Activated naive CD4-positive, alpha-beta T cell treated with anti-CD3 and anti-CD28 coated beads for 36 hours (primary cell): Measurements from ENCODE around the gene HOXA2. TPM values are rescaled to one million over a fixed set of nuclear protein-coding genes. Genes with fewer than 3 reads are reported as not detected.
A peak's percentile ranks its signal among the peaks of the same experiment; 100 is the strongest.

Experiments used
- CTCF ChIA-PET: fragments of 350-600 bp; sonication (Branson Sonifier 250); formaldehyde crosslinking; loops from one replicate; lab custom pipeline; 2021; ENCODE audit warnings: antibody characterized with exemption; lab: Charles Lee
- DNase-seq: peaks from one replicate; pipeline ENCODE4 v3.0.0-alpha.2; 2020
- H3K27ac Mint-ChIP-seq: one replicate; pipeline ENCODE4 v1.8.0; 2021; ENCODE audit warnings: mild to moderate bottlenecking, mixed read lengths
- H3K27me3 Mint-ChIP-seq: one replicate; pipeline ENCODE4 v1.8.0; 2021; ENCODE audit warnings: low read depth, mixed read lengths
- H3K36me3 Mint-ChIP-seq: one replicate; pipeline ENCODE4 v1.8.0; 2021; ENCODE audit warnings: low read depth, mixed read lengths
- H3K4me1 Mint-ChIP-seq: one replicate; pipeline ENCODE4 v1.8.0; 2021; ENCODE audit warnings: low read depth, mixed read lengths
- H3K4me3 Mint-ChIP-seq: one replicate; pipeline ENCODE4 v1.8.0; 2021; ENCODE audit warnings: mild to moderate bottlenecking, moderate library complexity, mixed read lengths
- H3K9me3 Mint-ChIP-seq: one replicate; pipeline ENCODE4 v1.8.0; 2021; ENCODE audit warnings: mixed read lengths
- intact Hi-C: fragments of 100-400 bp; cut with micrococcal nuclease; formaldehyde crosslinking; loops from one replicate; pipeline ENCODE4 v1.15.1; 2023
- total RNA-seq, 2 experiments: library from RNA; stranded (reverse); gene quantifications; one replicate each; pipeline ENCODE4 v1.2.3, GENCODE V29; 2021

The HOXA2 gene
- total RNA-seq, 2 experiments from 2014 or later = not detected

- Mint-ChIP-seq H3K27me3 (peaks cover 62% of the 10 kb centered on the region), H3K36me3 (peaks cover 4% of the 10 kb centered on the region), H3K4me1 (peaks cover 17% of the 10 kb centered on the region), H3K4me3 (no peak overlapping the region), H3K9me3 (no peaks in the 10 kb centered on the region), H3K27ac (no peak overlapping the region)
- CTCF ChIA-PET = no interaction called here
- intact Hi-C loops = no loop called here
- DNase-seq = no peak
These were observed 1.2 kb upstream of the HOXA2 start for GRCh38 chr7:27103489-27104226.

DNA sequence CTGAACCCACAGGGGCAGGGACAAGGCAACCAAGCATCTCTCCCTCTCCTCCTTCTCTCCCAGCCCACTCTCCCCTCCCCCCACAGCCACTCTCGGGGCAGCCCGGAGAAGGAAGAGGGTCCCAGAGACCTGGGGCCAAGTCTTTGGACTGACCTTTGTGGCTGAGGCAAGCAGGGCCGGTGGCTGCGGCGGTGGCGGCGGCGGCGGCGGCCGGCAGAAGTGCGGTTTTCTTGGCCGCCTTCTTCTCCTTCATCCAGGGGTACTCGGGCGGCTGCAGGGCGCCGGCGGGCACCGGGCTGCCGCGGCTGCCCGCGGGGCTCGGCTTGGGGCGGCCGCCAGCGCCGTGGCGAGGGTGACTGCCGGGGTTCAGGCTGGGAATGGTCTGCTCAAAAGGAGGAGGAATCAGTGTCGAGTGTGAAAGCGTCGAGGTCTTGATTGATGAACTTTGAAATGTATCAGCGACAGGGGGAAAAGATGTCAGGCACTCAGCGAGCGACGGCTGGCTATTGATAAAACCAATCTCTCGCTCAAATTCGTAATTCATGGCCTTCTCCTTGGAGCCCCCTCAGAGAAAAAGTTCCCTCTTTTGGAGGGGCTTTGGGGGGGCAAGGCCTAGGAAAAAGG, 414 bp downstream of the HOXA2 start:
- no peaks in the 10 kb centered on the region for H3K9me3 Mint-ChIP-seq
- intact Hi-C loops = no loop called here
- peaks cover 76% of the 10 kb centered on the region for H3K27me3 Mint-ChIP-seq
- H3K36me3 Mint-ChIP-seq = peaks cover 3% of the 10 kb centered on the region
- H3K4me1 Mint-ChIP-seq = peaks cover 28% of the 10 kb centered on the region
- peak overlapping the region; percentile 12 for H3K4me3 Mint-ChIP-seq
- no peak for DNase-seq
- H3K27ac Mint-ChIP-seq = no peak overlapping the region
- CTCF ChIA-PET = no interaction called here

GRCh38 chr7:27101171-27101956, 1.1 kb downstream of the HOXA2 start:
- Mint-ChIP-seq H3K4me1 (peaks cover 29% of the 10 kb centered on the region), H3K27ac (no peak overlapping the region), H3K4me3 (no peak overlapping the region), H3K36me3 (peaks cover 3% of the 10 kb centered on the region), H3K9me3 (no peaks in the 10 kb centered on the region), H3K27me3 (peaks cover 77% of the 10 kb centered on the region)
- intact Hi-C loops = no loop called here
- DNase-seq = no peak
- CTCF ChIA-PET = no interaction called here

GRCh38 chr7:27100694-27101170, 1.8 kb downstream of the HOXA2 start:
- H3K4me3 Mint-ChIP-seq = no peak overlapping the region
- no peak overlapping the region for H3K27ac Mint-ChIP-seq
- H3K4me1 Mint-ChIP-seq = peaks cover 30% of the 10 kb centered on the region
- peaks cover 73% of the 10 kb centered on the region for H3K27me3 Mint-ChIP-seq
- H3K9me3 Mint-ChIP-seq = no peaks in the 10 kb centered on the region
- CTCF ChIA-PET = interaction anchor here (0.6 kb wide), 1 partner anchor 862 kb away, joined by 3 read pairs; no protein-coding TSS in a partner anchor
- peaks cover 3% of the 10 kb centered on the region for H3K36me3 Mint-ChIP-seq
- intact Hi-C loops = no loop called here
- no peak for DNase-seq

DNA sequence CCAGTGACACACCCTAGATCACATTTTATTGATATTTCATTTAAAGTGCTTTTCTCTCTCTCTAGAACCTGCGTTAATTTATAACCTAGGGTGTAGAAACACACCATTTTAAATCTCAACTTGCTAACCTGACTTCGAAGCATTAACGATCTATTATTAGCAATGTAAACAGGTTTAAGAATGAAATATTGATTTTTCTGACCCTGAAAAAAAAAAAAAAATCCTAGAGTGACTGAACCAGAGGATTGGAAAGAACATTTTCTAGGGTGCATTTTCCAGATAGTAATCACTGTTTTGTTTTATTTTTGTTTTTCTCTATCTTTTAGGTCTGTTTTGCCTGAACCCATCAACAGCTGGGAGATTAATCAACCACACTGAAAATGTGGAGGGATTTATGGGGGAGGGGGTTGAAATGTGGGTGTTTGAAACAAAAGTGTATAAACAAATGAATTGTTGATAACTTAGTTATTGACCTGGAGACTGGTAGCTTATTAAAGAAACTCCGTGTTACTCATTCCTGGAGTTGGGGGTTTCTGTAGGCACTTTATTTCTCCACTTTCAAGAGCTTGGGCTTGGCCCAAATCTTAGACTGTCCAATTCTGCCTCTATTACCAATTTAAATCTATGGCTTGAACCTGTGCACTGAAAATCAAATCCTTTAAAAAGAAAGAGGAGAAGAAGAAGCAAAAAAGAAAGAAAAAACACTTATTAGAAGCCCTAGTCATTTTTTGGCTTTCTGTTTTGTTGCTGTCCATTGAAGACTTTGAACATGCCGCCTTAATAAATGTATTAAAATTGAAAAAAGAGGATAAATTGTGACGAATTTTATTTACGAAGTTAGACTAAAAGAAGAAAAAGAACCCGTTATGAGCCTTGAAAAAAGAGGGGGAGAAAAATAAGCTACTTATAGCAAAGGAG, 2.8 kb downstream of the HOXA2 start:
- CTCF ChIA-PET = interaction anchor here (0.6 to 0.9 kb wide), 3 partner anchors 95 to 863 kb away, joined by 3 to 7 read pairs (median 3); no protein-coding TSS in a partner anchor
- peaks cover 77% of the 10 kb centered on the region for H3K27me3 Mint-ChIP-seq
- no peaks in the 10 kb centered on the region for H3K9me3 Mint-ChIP-seq
- intact Hi-C loops = loop anchor here (5.0 to 10.0 kb wide), 2 partner anchors 145 to 1242 kb away; partner anchors contain the start of gene EVX1
- H3K4me3 Mint-ChIP-seq = no peak overlapping the region
- H3K27ac Mint-ChIP-seq = no peak overlapping the region
- peaks cover 36% of the 10 kb centered on the region for H3K4me1 Mint-ChIP-seq
- no peak for DNase-seq
- H3K36me3 Mint-ChIP-seq = peaks cover 3% of the 10 kb centered on the region

DNA sequence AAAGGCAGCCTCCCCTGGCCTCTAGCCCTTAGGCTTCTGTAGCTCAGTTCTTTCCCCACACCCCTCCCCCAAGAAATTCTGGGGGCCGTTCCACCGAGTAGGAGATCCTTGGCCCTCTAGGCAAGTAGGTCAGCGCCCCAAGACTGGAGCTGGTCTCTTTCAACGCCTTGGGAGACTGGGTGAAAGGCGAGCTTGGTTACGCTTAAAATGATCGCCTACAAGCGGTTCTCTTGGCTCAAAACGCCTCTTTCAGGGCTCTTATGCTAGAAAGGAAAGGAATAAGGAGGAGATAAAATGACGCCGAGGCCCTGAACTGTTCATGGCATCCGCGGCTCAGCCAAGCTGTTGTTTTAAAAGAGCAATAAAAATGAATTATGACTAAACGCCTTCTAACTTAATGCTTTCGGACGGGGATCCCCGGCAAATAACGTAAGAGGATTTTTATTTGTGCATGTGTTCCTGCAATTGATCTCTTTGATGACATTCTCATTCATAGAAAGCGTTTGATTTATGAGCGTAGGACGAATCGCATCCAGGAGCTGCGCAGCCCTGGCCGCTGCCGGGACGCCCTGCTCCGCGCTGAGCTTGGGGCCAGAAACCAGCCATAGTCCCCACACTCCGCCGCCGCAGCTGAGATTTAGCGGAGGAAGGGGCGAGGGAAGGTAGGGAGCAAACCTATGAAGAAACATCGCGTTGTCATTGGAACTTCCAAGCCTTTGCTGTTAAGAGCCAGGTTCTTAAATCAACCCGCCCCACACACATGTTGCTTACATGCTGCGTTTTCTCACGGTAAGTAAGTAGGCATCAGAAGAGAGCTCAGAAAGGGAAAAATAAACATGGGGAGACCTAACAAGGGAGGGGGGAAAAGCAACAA, 3.7 kb downstream of the HOXA2 start:
- CTCF ChIA-PET = interaction anchor here (0.5 kb wide), 1 partner anchor 417 kb away, joined by 3 read pairs; no protein-coding TSS in a partner anchor
- intact Hi-C loops = loop anchor here (5.0 to 10.0 kb wide), 2 partner anchors 146 to 1242 kb away; partner anchors contain the start of gene EVX1
- H3K9me3 Mint-ChIP-seq = no peaks in the 10 kb centered on the region
- H3K27ac Mint-ChIP-seq = no peak overlapping the region
- H3K4me3 Mint-ChIP-seq = no peak overlapping the region
- peaks cover 3% of the 10 kb centered on the region for H3K36me3 Mint-ChIP-seq
- peaks cover 35% of the 10 kb centered on the region for H3K4me1 Mint-ChIP-seq
- no peak for DNase-seq
- peaks cover 80% of the 10 kb centered on the region for H3K27me3 Mint-ChIP-seq

GRCh38 chr7:27097686-27098577, 4.6 kb downstream of the HOXA2 start:
- H3K36me3 Mint-ChIP-seq = peaks cover 3% of the 10 kb centered on the region
- no peak for DNase-seq
- intact Hi-C loops = loop anchor here (5.0 to 10.0 kb wide), 2 partner anchors 147 to 1241 kb away; partner anchors contain the start of gene EVX1
- H3K9me3 Mint-ChIP-seq = no peaks in the 10 kb centered on the region
- peaks cover 80% of the 10 kb centered on the region for H3K27me3 Mint-ChIP-seq
- no peak overlapping the region for H3K27ac Mint-ChIP-seq
- peak overlapping the region; percentile 80 for H3K4me3 Mint-ChIP-seq
- CTCF ChIA-PET = interaction anchor here (0.7 kb wide), 1 partner anchor 53 kb away, joined by 3 read pairs; no protein-coding TSS in a partner anchor
- H3K4me1 Mint-ChIP-seq = peaks cover 31% of the 10 kb centered on the region

DNA sequence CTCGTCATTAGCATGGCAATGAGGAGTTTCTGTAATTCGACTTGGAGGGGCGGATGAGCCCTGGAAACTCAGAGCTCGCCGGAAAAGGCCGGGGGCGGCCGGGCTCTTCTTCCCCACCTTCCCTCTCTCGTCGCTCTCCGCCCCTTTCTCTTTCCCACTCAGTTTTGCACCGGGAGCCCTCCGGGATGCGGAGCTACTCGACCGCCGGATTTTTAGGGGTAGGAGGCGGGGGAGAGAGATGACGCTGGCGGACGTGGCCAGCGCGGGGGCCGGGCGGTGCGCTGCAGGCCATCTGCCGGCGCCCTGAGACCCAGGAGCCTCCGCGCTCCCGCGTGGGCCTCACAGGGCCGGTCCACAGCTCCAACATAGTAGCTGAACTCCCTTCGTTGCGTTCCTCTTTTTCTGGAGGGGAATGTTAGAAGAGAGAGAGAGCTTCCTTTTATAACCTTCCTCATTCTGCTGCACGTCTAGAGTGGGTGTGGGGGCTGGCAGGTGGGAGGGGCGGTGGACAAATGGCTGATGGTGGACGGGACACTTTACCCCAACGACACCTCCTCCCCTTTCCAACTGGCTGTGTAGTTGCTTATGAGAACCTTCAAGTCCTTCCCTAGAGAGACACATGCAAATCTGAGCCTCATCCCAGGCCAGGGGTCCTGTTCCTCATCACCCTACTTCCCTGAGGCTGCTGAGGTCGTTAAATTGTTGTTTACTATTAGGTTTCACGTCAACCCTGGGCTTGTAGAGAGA, 5.5 kb downstream of the HOXA2 start:
- H3K4me1 Mint-ChIP-seq = peaks cover 25% of the 10 kb centered on the region
- DNase-seq = no peak
- H3K27ac Mint-ChIP-seq = no peak overlapping the region
- CTCF ChIA-PET = no interaction called here
- H3K4me3 Mint-ChIP-seq = peak overlapping the region; percentile 80
- no peaks in the 10 kb centered on the region for H3K9me3 Mint-ChIP-seq
- H3K36me3 Mint-ChIP-seq = peaks cover 3% of the 10 kb centered on the region
- H3K27me3 Mint-ChIP-seq = peaks cover 81% of the 10 kb centered on the region
- intact Hi-C loops = loop anchor here (1.0 to 10.0 kb wide), 6 partner anchors 37 to 1240 kb away; partner anchors contain the start of genes EVX1 and SKAP2

DNA sequence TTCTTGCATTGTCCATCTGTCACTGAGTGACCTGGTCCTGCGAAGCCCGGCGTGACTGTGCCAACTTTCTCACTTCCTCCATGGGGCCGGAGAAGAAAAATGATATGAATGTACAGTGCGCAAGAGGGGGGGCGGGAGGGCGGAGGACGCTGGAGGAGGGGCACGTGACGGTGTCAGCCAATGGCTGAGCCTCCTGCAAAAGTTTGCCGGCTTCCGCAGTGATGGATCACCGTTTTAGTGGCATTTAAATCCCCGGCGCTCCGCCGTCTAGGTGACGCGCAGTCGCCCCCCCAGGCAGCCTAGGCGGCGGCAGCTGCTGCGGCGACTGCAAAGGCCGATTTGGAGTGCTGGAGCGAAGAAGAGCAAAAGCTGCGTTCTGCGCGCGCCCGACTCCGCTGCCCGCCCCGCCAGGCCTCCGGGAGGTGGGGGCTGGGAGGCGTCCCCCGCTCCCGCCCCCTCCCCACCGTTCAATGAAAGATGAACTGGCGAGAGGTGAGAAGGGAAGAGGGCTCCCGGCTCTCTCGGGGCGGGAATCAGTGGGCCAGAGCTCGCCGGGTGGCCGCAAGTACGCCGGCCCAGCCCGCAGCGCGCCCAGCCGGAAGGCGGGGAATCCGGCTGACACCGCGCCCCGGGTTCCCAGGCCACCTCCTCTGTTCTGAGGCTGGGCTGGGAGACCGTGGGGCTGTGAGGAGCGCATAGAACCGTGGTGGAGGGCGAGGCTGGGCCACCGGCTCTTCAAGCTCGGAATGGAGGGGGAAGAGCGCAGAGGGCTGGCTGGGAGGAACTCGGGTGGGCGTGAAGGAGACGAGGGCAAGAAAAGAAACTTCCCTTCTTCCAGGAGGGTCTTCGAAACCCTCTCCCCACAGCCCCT, 6.4 kb downstream of the HOXA2 start, which contains the start of gene HOXA1:
HOXA1 (minus strand) TSS at position 104 of the 871 bp plus-strand sequence; CDS start at position 16, 88 bp downstream.
- Mint-ChIP-seq H3K4me1 (peaks cover 21% of the 10 kb centered on the region), H3K36me3 (no peaks in the 10 kb centered on the region), H3K27ac (peak within 1 kb of the TSS; percentile 47), H3K27me3 (peaks cover 82% of the 10 kb centered on the region), H3K9me3 (no peaks in the 10 kb centered on the region), H3K4me3 (peak within 1 kb of the TSS; percentile 80)
- peak; percentile 82 for DNase-seq
- intact Hi-C loops = loop anchor here (1.0 to 10.0 kb wide), 6 partner anchors 38 to 1239 kb away; partner anchors contain the start of genes EVX1 and SKAP2
- CTCF ChIA-PET = interaction anchor here (0.8 kb wide), 1 partner anchor 65 kb away, joined by 3 read pairs; no protein-coding TSS in a partner anchor
